ENCODE measurements around the gene ERC1. TPM values are rescaled to one million over a fixed set of nuclear protein-coding genes. Genes with fewer than 3 reads are reported as not detected.

ERC1 gene
- total RNA-seq (2014; rRNA removed; shearing (Covaris generic)), result 15.2 and 16.6 TPM in 2 replicates

GRCh38 chr12:990661-991349 is at the start of gene ERC1:
ERC1 (plus strand) TSS chr12:991223; CDS start chr12:1027904, 36,681 bp downstream.

GRCh38 chr12:949453-950191 is 41.4 kb upstream of the ERC1 start, which contains the start of gene RAD52:
RAD52 (minus strand) TSS chr12:949694; CDS start chr12:933058, 16,636 bp downstream.

Other genes with a start within 250 kb of the ERC1 start
- 43.9 and 59.0 TPM in 2 replicates for gene WNK1, start 238.6 kb upstream of the ERC1 start, total RNA-seq (2014; rRNA removed; shearing (Covaris generic))
- gene RAD52, start 41.5 kb upstream of the ERC1 start, total RNA-seq (2014; rRNA removed; shearing (Covaris generic)), result 14.0 and 14.1 TPM in 2 replicates

Measured in A375 (cell line).